ENCODE measurements around the gene RFX2.
A peak's percentile ranks its signal among the peaks of the same experiment; 100 is the strongest.

Gene RFX2

GRCh38 chr19:6005321-6006069 lies 104.8 kb downstream of the RFX2 start:
- H3K4me3 ChIP-seq = no peak overlapping the region
- peak; percentile 55 for DNase-seq (ENCODE audit: low spot score)
- no peak overlapping the region for H3K27ac ChIP-seq
- TF ChIP-seq CTCF (IDR thresholded peaks at IDR 0.05) = no peak

DNA sequence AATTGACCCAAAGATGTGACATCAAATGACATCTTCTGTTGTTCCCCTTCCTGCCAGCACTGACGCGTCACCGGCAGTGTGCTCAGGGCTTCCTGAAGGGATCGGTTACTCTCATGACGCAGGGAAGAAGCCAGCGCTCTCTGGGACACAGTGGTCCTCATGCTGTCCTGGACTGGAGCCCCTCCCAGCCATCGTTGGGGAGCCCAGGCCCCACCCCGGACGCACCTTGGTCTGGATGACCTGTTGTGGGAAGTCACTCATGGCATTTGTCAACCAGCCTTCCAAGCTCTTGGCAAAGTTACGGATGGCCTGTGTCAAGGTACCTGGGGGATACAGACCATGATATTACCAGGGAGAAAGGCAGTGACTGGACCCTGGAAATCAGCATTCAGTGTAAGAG lies 106.3 kb downstream of the RFX2 start:
- Histone ChIP-seq H3K27ac (no peak overlapping the region), H3K4me3 (no peak overlapping the region)
- TF ChIP-seq CTCF (IDR thresholded peaks at IDR 0.05) = no peak
- DNase-seq (ENCODE audit: low spot score) = peak; percentile 46

DNA sequence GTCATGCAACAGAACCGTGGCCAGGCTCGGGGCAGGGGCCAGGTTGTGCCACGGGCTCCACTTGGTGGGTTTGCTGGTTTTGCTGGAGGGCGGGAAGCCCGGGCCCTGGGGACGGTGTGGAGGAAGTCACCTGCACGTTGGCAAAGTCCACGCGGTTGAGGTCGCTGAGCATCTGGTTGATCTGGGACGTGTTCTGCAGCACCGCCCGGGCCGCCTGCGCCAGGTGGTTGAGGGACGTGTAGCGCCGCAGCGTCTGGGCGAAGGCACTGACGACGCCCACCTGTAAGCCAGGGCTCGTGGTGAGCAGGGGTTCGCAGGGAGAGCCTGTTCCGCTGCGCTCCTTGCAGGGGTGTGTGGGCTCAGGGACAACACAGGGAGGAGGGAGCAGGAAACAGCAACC lies 107.7 kb downstream of the RFX2 start:
- TF ChIP-seq CTCF (IDR thresholded peaks at IDR 0.05) = no peak
- Histone ChIP-seq H3K4me3 (no peak overlapping the region), H3K27ac (no peak overlapping the region)
- no peak for DNase-seq (ENCODE audit: low spot score)

GRCh38 chr19:6000228-6000847 lies 110.0 kb downstream of the RFX2 start:
- TF ChIP-seq CTCF (IDR thresholded peaks at IDR 0.05) = no peak
- H3K27ac ChIP-seq = no peak overlapping the region
- H3K4me3 ChIP-seq = no peak overlapping the region
- no peak for DNase-seq (ENCODE audit: low spot score)

- no peak for TF ChIP-seq CTCF (IDR thresholded peaks at IDR 0.05)
- H3K4me3 ChIP-seq = no peak overlapping the region
- no peak for DNase-seq (ENCODE audit: low spot score)
- H3K27ac ChIP-seq = no peak overlapping the region
These were observed 110.6 kb downstream of the RFX2 start for GRCh38 chr19:5999693-6000092.

DNA sequence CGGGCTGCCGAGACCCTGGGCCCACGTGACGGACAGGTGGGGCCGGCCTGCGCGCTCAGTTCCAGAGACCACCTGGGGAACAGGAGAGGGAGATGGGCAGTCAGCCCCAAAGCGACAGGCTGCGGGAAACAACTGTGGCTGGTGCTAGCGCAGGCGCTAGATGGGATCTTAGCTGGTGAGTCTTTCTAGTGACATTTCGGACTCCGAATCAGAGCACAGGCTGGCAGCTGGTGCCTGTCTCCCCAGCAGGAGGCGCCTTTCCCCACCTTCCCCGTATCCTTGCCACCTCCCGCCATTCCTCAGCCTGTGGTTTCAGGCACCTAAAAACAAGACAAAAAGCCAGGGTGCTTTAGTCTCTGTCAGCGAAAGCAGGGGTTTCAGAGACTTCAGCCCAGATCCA lies 112.9 kb downstream of the RFX2 start:
- no peak for TF ChIP-seq CTCF (IDR thresholded peaks at IDR 0.05)
- H3K4me3 ChIP-seq = no peak overlapping the region
- H3K27ac ChIP-seq = no peak overlapping the region
- DNase-seq (ENCODE audit: low spot score) = no peak
